Amniotic epithelial cell (primary cell): Measurements from ENCODE around the gene TANGO6.

ENCODE experiments used
- DNase-seq: peaks from one replicate; pipeline ENCODE4 v3.0.0-alpha.2; 2010; ENCODE audit warnings: low read depth

TANGO6 gene

DNA sequence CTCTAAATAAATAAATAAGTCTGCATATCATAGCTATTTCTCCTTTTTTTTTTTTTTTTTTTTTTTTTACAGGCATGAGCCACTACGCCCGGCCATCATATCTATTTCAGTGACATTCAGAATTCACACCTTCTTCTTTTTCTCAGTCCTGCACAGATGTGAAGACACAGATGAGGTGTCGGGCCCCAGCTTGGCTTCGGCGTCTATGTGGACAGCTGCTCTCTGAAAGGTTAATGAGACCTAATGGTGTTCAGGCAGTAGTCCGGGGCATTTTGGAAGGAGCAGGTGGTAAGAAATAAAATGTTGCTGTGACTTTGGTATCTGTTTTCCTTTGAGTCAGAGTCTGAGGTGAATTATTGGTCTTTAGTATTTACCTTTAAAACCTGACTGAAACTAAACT lies 23.6 kb downstream of the TANGO6 start:
- no peak for DNase-seq

DNA sequence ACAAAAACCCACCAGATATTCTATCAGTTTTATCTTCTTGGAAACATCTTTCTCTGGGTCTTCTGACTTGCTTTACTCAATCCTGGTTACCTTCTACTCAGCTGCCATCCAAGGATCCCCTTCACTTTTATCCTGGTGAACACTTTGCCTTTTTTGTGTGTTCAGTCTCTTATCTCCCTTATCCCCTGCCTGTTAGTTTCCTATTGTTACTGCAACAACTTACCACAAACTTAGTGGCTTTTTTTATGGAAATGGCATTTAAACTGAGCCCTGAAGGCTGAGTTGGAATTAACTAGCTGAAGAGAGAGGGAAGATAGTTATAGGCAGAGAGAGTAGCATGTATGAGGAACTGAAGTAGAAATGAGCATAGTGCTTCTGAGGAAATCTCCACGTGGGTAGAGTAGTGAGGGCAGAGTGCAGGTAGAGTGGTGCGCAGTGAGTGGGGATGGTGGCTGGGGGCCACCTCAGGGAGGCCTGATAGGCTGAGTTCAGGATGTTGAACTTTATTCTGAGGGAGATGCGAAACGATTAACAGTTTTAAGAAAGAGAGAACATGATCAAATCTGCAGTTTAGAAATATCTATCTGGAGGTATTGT lies 26.3 kb downstream of the TANGO6 start:
- DNase-seq, result no peak

DNA sequence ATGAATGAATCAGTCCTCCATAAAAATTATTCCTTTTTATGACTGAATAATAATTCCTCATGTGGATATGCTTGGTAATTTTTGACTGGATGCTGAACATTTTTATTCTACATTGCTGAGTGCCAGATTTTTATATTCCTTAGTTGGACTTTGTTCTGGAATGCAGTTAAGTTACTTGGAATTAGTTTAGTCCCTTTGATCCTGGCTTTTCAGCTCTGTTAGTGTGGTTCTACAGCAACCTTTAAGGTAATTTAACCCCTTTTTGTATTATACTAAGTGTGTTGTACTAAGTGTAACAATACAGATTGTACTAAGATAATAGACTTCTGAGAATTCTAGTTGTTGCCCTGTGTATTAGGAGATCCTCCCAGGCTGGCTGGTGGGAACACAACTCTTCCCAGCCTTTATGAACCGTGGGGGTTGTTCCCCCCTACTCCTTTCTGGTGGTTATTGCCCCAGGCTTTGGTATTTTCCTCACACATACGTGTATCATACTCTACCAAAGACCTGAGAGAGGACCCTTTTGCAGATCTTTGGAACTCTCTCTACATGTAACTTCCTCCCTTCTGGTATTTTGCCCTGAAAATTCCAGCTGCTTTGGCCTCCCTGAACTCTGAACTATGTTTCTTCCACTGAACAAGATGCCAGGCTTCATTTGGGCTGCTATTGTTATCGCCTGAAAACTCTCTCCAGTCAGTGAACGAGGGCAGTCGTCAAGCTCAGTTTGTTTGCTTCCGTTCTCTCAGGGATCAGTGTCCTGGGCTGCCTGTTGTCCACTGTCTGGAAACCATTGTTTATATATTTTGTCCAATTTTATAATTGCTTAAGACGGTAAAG lies 30.5 kb downstream of the TANGO6 start:
- no peak for DNase-seq

DNA sequence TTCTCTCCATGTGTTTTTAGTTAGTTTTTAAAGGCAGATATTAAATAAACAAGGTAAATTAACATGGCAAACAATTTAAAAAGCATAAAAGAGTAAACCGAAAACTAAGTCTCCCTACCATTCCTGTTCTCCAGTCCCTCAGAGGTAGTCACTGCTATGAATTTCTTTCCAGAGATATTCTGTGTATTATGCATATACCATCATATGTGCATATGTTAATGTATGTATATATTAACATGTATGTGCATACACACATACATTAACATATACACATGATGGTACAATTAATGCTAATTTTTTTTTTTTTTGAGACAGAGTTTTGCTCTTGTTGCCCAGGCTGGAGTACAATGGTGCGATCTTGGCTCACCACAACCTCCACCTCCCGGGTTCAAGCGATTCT lies 32.5 kb downstream of the TANGO6 start:
- DNase-seq, result no peak

DNA sequence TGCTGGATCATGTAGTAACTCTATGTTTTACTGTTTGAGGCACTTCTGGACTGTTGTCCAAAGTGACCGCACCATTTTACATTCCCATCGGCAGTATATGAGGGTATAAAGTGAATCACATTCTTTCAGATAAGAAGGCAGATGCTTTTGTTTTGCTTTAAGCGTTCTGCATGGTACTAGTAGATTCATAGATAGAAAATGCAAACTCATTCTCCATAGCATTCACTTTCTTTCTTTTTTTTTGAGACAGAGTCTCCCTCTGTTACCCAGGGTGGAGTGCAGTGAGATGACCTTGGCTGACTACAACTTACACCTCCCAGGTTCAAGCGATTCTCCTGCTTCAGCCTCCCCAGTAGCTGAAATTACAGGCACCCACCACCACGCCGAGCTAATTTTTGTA lies 40.4 kb downstream of the TANGO6 start:
- no peak for DNase-seq

- no peak for DNase-seq
Observed at GRCh38 chr16:68884401-68884800, 41.1 kb downstream of the TANGO6 start.

- DNase-seq, result no peak
Observed at GRCh38 chr16:68884861-68885720, 41.8 kb downstream of the TANGO6 start.

DNA sequence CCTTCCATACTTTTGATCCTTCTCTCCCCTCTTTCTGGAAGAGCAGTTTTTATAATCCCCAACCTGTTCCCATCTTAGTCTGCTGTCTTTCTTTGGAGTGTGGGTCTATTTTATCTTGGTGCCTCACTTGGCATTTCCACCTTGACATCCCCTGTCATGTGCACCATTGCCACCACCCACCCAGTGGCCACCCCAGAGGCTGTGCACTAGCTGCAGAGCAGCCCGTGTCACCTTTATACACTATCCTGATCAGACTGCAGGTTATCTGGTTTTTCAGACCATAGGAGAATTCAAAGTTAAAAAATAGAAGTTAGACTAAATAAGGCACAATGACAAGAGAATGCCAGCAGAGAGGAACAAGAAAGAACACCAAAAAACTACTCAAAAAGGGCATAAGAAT lies 43.8 kb downstream of the TANGO6 start:
- DNase-seq, result no peak

- DNase-seq, result peak; percentile 60
Observed at GRCh38 chr16:68889508-68890150, 46.3 kb downstream of the TANGO6 start.

- DNase-seq, result peak; percentile 77
Observed at GRCh38 chr16:68892214-68892613, 48.9 kb downstream of the TANGO6 start.

- DNase-seq, result no peak
Observed at GRCh38 chr16:68892898-68893297, 49.6 kb downstream of the TANGO6 start.

- peak; percentile 61 for DNase-seq
Observed at GRCh38 chr16:68893710-68894705, 50.7 kb downstream of the TANGO6 start.

DNA sequence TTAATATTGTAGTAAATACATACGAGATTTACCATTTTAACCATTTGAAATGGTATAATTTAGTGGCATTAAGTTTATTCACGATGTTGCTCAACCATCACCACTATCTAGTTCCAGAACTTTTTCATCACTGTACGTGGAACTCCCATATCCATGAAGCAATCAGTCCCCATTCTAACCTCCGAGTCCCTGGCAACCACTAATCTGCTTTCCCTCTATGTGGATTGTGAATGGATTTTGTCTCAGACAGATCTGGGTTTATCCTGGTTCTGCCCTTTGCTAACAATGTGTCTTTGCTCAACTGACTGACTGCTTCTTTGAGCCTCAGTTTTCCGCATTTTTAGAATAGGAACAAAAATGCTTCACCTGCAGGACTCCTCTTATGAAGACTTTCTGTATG lies 51.4 kb downstream of the TANGO6 start:
- DNase-seq, result no peak

- DNase-seq, result no peak
Observed at GRCh38 chr16:68898026-68898425, 54.7 kb downstream of the TANGO6 start.

GRCh38 chr16:68900009-68900408 lies 56.7 kb downstream of the TANGO6 start:
- DNase-seq, result no peak

DNA sequence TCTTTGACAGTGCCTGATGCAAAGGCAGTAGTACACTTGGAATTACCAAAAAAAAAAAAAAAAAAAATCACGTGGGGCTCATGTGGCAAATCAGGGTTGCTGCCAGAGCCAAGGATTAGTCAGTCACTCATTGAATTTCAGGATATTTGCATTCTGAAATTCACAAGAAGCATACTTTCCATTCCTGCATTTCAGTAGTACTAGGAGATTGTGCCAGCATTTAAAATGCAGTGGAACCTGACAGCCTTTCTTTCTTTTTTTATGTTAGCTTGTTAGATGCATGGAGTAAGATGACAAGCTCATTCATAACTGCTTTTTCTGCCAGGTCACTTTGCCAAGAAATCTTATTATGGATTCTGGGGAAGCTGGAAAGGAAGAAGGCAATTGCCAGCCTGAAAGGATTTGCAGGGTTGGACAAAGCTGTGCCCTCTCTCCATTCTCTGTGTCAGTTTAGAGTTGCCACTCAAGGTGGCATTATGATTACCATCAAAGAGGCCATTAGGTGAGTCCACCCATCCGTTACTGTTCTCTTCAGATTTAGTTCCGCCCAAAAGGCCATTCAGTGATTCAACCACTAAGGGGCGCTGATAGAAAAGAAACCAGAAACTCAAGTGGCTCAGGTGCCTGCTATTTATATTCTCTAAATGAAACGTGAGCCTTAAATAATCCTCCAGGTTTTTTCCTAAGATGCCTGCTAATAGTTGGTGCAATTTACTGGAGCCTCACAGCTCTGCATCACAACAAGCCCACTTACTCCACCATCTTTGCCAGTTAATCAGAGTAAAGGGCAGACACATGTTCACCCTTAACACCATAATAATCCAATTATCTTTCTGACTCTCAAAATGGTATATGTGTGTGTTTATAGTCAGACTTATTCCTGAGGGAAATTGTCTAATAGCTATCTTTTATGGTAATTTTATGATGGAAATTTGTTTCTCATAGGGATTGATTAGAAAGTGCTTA lies 59.0 kb downstream of the TANGO6 start:
- peak; percentile 55 for DNase-seq

DNA sequence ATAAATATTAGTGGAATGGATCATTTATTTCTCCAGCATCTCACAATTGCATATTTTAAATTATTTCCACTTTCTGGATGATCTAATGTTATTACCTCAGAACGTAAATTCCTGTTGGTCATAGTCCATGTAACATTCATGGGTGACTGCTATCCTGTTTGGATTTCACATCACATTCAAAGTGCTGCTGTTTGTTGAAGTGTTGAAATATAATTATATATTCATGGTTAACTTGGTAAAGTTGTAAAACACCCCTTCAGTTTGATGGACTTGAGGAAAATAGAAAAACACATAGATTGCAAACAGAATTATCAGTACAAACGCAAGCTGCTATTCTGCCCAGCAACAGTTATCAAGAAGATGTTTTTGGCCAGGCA lies 59.6 kb downstream of the TANGO6 start:
- no peak for DNase-seq

DNA sequence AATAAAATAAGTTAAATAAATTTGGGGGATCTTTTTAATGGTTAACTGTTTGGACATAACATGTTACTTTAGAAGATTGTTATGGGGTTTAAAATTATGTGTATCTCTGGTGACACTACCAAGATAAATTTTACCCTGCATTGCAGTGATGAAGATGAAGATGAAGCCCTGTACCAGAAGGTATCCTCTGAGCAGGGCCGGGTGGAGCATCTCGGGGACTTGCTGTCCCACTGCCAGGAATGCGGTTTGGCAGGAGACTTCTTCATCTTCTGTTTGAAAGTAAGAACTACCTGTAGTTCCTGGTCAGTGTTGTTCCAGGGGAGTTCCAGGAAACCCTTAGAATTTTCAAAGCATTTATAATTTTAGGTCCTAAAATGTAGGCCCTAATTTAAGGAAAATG lies 64.0 kb downstream of the TANGO6 start:
- DNase-seq, result no peak

GRCh38 chr16:68907781-68908181 lies 64.5 kb downstream of the TANGO6 start:
- DNase-seq, result peak; percentile 17
